ENCODE results near the gene DSCAM.
"Not testable (repeated sequence)": the region's sequence is repeated elsewhere in the genome, so short reads cannot be mapped to it uniquely, and the experiment has no call there.

DSCAM gene

GRCh38 chr21:40074198-40074597, 772.8 kb downstream of the DSCAM start:
- DNase-seq, result no peak

- no peak for DNase-seq
These were observed 773.3 kb downstream of the DSCAM start for GRCh38 chr21:40073642-40074041.

GRCh38 chr21:40070871-40071270, 776.1 kb downstream of the DSCAM start:
- DNase-seq, result no peak

- DNase-seq, result no peak
These were observed 779.2 kb downstream of the DSCAM start for GRCh38 chr21:40067751-40068150.

- no peak for DNase-seq
These were observed 780.7 kb downstream of the DSCAM start for GRCh38 chr21:40066221-40066620.

- DNase-seq, result no peak
These were observed 786.8 kb downstream of the DSCAM start for GRCh38 chr21:40060083-40060677.

GRCh38 chr21:40057331-40057730, 789.6 kb downstream of the DSCAM start:
- DNase-seq, result no peak

- no peak for DNase-seq
These were observed 790.9 kb downstream of the DSCAM start for GRCh38 chr21:40056031-40056430.

GRCh38 chr21:40054403-40054802, 792.6 kb downstream of the DSCAM start:
- DNase-seq, result no peak

GRCh38 chr21:40053007-40053406, 794.0 kb downstream of the DSCAM start:
- DNase-seq, result no peak

GRCh38 chr21:40052276-40052675, 794.7 kb downstream of the DSCAM start:
- DNase-seq, result no peak

- no peak for DNase-seq
These were observed 795.2 kb downstream of the DSCAM start for GRCh38 chr21:40051801-40052200.

- no peak for DNase-seq
These were observed 797.0 kb downstream of the DSCAM start for GRCh38 chr21:40049931-40050290.

- DNase-seq, result peak; percentile 80
These were observed 797.7 kb downstream of the DSCAM start for GRCh38 chr21:40049031-40049930.

- DNase-seq, result peak; percentile 34
These were observed 798.8 kb downstream of the DSCAM start for GRCh38 chr21:40047993-40048730.

GRCh38 chr21:40047211-40047610, 799.7 kb downstream of the DSCAM start:
- no peak for DNase-seq

GRCh38 chr21:40043866-40044265, 803.1 kb downstream of the DSCAM start:
- DNase-seq, result no peak

GRCh38 chr21:40043423-40043822, 803.5 kb downstream of the DSCAM start:
- DNase-seq, result no peak

- DNase-seq, result no peak
These were observed 805.5 kb downstream of the DSCAM start for GRCh38 chr21:40041446-40041845.

- not testable (repeated sequence) for DNase-seq
These were observed 813.7 kb downstream of the DSCAM start for GRCh38 chr21:40033156-40033782.

- no peak for DNase-seq
These were observed 817.1 kb downstream of the DSCAM start for GRCh38 chr21:40029888-40030287.

GRCh38 chr21:40028393-40028792, 818.6 kb downstream of the DSCAM start:
- not testable (repeated sequence) for DNase-seq
